ENCODE results near the gene MSL3B.

Gene MSL3B

DNA sequence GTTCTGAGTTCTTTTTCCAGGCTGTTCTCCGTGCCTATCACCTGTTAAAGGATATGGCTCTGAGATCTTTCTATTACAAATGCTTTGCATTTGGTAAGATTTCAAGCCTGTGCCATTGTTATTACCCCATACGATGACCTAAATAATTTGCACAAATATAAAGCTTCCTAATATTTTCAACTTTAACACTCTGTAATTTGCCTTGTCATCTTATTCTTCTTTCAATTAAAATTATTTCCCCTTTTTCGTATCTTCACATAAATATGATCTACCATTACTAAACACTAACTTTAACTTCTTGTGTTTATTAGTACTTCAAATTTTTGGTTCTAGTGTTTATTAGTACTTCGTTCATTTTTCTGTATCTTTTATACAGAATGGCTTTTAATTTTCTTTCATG is 3.2 kb upstream of the MSL3B start:
- Histone ChIP-seq H3K36me3 (replicated peaks in 1 of 2; ENCODE audit: control insufficient read depth in 2 of 2, insufficient read depth in 2 of 2, low read length in 2 of 2) (peaks cover 0 to 4% of the 10 kb centered on the region in 2 donors), H2AK5ac (ENCODE audit: low read depth, low read length) (no peak overlapping the region), H3K79me1 (ENCODE audit: low read depth, low read length) (peaks cover 1% of the 10 kb centered on the region), H3K27me3 (ENCODE audit: control insufficient read depth in 3 of 3, insufficient read depth in 3 of 3, low read depth in 1 of 3, low read length in 3 of 3) (peaks cover 0 to 18% (median 0%) of the 10 kb centered on the region in 3 experiments), H2AFZ (ENCODE audit: low read length) (no peak overlapping the region), H3K9me3 (replicated peaks in 1 of 2; ENCODE audit: control insufficient read depth in 2 of 2, insufficient read depth in 1 of 2, low read depth in 1 of 2, low read length in 2 of 2) (peaks cover 0 to 2% of the 10 kb centered on the region in 2 donors), H4K8ac (ENCODE audit: low read depth, low read length) (no peak overlapping the region), H2BK5ac (ENCODE audit: low read length) (no peak overlapping the region), H3K27ac (replicated peaks; ENCODE audit: low read length) (no peak overlapping the region), H2BK120ac (ENCODE audit: low read depth, low read length) (no peak overlapping the region), H2BK12ac (ENCODE audit: low read length) (no peak overlapping the region), H3K4ac (ENCODE audit: low read length) (no peak overlapping the region), H2BK15ac (ENCODE audit: low read length) (no peak overlapping the region), H3K9ac (ENCODE audit: low read depth, low read length, poor library complexity) (no peak overlapping the region), H4K91ac (ENCODE audit: low read depth, low read length, poor library complexity) (no peak overlapping the region), H3K18ac (ENCODE audit: low read length) (no peak overlapping the region), H3K4me1 (ENCODE audit: control insufficient read depth in 2 of 2, insufficient read depth in 1 of 2, low read depth in 1 of 2, low read length in 2 of 2) (no peaks in the 10 kb centered on the region), H3K4me2 (ENCODE audit: insufficient read depth, low read length, poor library complexity, severe bottlenecking) (no peak overlapping the region), H3K4me3 (ENCODE audit: low read length in 2 of 2) (no peak overlapping the region), H3K14ac (ENCODE audit: low read length) (no peak overlapping the region), H3K23ac (ENCODE audit: low read depth, low read length, poor library complexity) (no peak overlapping the region)
- DNase-seq (ENCODE audit: low spot score), result no peak
- WGBS, 2 donors (ENCODE audit: extremely low coverage in 2 of 2, insufficient read length in 2 of 2, insufficient replicate concordance in 1 of 2), result 100% methylated on average over 1 of the region's 4 CpGs

DNA sequence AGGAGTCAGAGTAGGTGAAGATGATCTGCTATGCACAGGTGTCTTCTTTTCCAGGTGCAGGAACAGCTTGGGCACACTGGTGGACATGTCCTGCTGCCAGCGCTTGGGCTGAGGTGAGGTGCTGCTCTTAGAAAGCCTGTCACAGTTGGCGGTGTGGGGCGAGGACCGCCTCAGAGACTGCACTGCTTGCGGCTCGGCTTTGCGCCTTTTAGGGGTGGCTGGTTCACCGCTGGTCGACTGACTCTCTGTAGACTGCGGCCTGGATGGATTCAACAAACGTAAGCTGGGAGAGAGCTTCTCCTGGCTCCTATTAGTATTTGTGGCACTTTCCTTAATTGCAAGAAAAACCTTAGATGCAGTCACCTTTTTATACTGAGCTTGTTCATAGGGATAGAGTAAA is 1.7 kb downstream of the MSL3B start:
- H2BK12ac ChIP-seq (ENCODE audit: low read length), result no peak overlapping the region
- no peak overlapping the region for H3K9ac ChIP-seq (ENCODE audit: low read depth, low read length, poor library complexity)
- no peak overlapping the region for H2BK120ac ChIP-seq (ENCODE audit: low read depth, low read length)
- no peak overlapping the region for H4K91ac ChIP-seq (ENCODE audit: low read depth, low read length, poor library complexity)
- peaks cover 0 to 10% of the 10 kb centered on the region in 2 donors for H3K36me3 ChIP-seq (replicated peaks in 1 of 2; ENCODE audit: control insufficient read depth in 2 of 2, insufficient read depth in 2 of 2, low read length in 2 of 2)
- H3K23ac ChIP-seq (ENCODE audit: low read depth, low read length, poor library complexity), result no peak overlapping the region
- peaks cover 0 to 6% (median 0%) of the 10 kb centered on the region in 3 experiments for H3K27me3 ChIP-seq (ENCODE audit: control insufficient read depth in 3 of 3, insufficient read depth in 3 of 3, low read depth in 1 of 3, low read length in 3 of 3)
- H3K4me3 ChIP-seq (ENCODE audit: low read length in 2 of 2), result no peak overlapping the region
- H3K9me3 ChIP-seq (replicated peaks in 1 of 2; ENCODE audit: control insufficient read depth in 2 of 2, insufficient read depth in 1 of 2, low read depth in 1 of 2, low read length in 2 of 2), result peaks cover 0 to 7% of the 10 kb centered on the region in 2 donors
- H3K4me1 ChIP-seq (ENCODE audit: control insufficient read depth in 2 of 2, insufficient read depth in 1 of 2, low read depth in 1 of 2, low read length in 2 of 2), result peaks cover 0 to 1% of the 10 kb centered on the region in 2 donors
- H4K8ac ChIP-seq (ENCODE audit: low read depth, low read length), result no peak overlapping the region
- H3K27ac ChIP-seq (replicated peaks; ENCODE audit: low read length), result no peak overlapping the region
- no peak overlapping the region for H2AFZ ChIP-seq (ENCODE audit: low read length)
- peak overlapping the region; percentile 56 for H3K14ac ChIP-seq (ENCODE audit: low read length)
- no peak overlapping the region for H2BK5ac ChIP-seq (ENCODE audit: low read length)
- H2BK15ac ChIP-seq (ENCODE audit: low read length), result no peak overlapping the region
- H3K4me2 ChIP-seq (ENCODE audit: insufficient read depth, low read length, poor library complexity, severe bottlenecking), result no peak overlapping the region
- H3K4ac ChIP-seq (ENCODE audit: low read length), result no peak overlapping the region
- H3K18ac ChIP-seq (ENCODE audit: low read length), result no peak overlapping the region
- no peak for DNase-seq (ENCODE audit: low spot score)
- H3K79me1 ChIP-seq (ENCODE audit: low read depth, low read length), result peaks cover 1% of the 10 kb centered on the region
- H2AK5ac ChIP-seq (ENCODE audit: low read depth, low read length), result no peak overlapping the region
- WGBS, 2 donors (ENCODE audit: extremely low coverage in 2 of 2, insufficient read length in 2 of 2, insufficient replicate concordance in 1 of 2), result no CpG with 5 or more reads among the region's 11 CpGs

DNA sequence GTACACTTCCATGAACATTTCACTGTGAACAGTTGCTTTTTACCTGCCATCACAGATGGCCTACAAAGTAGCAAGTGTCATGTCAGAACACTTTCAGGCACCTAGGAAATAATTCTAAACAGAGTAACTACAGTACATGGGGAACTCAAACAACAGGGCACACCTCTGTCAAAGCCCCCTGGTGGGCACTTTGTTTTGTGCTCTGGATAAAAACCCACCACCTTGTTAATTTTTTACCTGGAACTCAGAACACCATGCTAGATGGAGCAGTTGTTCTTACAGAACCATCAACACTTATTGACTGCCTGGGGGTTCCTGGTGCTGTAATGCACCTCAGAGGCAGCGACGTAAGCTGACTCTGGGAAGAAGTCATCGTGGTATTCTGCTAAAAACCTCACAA is 2.3 kb downstream of the MSL3B start:
- H2BK15ac ChIP-seq (ENCODE audit: low read length), result no peak overlapping the region
- H2BK12ac ChIP-seq (ENCODE audit: low read length), result no peak overlapping the region
- no peak overlapping the region for H2AK5ac ChIP-seq (ENCODE audit: low read depth, low read length)
- H2AFZ ChIP-seq (ENCODE audit: low read length), result no peak overlapping the region
- peaks cover 0 to 10% of the 10 kb centered on the region in 2 donors for H3K36me3 ChIP-seq (replicated peaks in 1 of 2; ENCODE audit: control insufficient read depth in 2 of 2, insufficient read depth in 2 of 2, low read length in 2 of 2)
- no peak overlapping the region for H3K23ac ChIP-seq (ENCODE audit: low read depth, low read length, poor library complexity)
- H3K27ac ChIP-seq (replicated peaks; ENCODE audit: low read length), result no peak overlapping the region
- peaks cover 0 to 6% (median 0%) of the 10 kb centered on the region in 3 experiments for H3K27me3 ChIP-seq (ENCODE audit: control insufficient read depth in 3 of 3, insufficient read depth in 3 of 3, low read depth in 1 of 3, low read length in 3 of 3)
- H3K4ac ChIP-seq (ENCODE audit: low read length), result no peak overlapping the region
- H3K79me1 ChIP-seq (ENCODE audit: low read depth, low read length), result peaks cover 1% of the 10 kb centered on the region
- peaks cover 0 to 1% of the 10 kb centered on the region in 2 donors for H3K4me1 ChIP-seq (ENCODE audit: control insufficient read depth in 2 of 2, insufficient read depth in 1 of 2, low read depth in 1 of 2, low read length in 2 of 2)
- H4K91ac ChIP-seq (ENCODE audit: low read depth, low read length, poor library complexity), result no peak overlapping the region
- no peak overlapping the region for H2BK120ac ChIP-seq (ENCODE audit: low read depth, low read length)
- no peak overlapping the region for H3K4me3 ChIP-seq (ENCODE audit: low read length in 2 of 2)
- H4K8ac ChIP-seq (ENCODE audit: low read depth, low read length), result no peak overlapping the region
- no peak overlapping the region for H3K14ac ChIP-seq (ENCODE audit: low read length)
- H2BK5ac ChIP-seq (ENCODE audit: low read length), result no peak overlapping the region
- H3K9me3 ChIP-seq (replicated peaks in 1 of 2; ENCODE audit: control insufficient read depth in 2 of 2, insufficient read depth in 1 of 2, low read depth in 1 of 2, low read length in 2 of 2), result peaks cover 0 to 7% of the 10 kb centered on the region in 2 donors
- H3K9ac ChIP-seq (ENCODE audit: low read depth, low read length, poor library complexity), result no peak overlapping the region
- WGBS, 2 donors (ENCODE audit: extremely low coverage in 2 of 2, insufficient read length in 2 of 2, insufficient replicate concordance in 1 of 2), result no CpG with 5 or more reads among the region's 3 CpGs
- H3K4me2 ChIP-seq (ENCODE audit: insufficient read depth, low read length, poor library complexity, severe bottlenecking), result no peak overlapping the region
- H3K18ac ChIP-seq (ENCODE audit: low read length), result no peak overlapping the region
- DNase-seq (ENCODE audit: low spot score), result no peak

DNA sequence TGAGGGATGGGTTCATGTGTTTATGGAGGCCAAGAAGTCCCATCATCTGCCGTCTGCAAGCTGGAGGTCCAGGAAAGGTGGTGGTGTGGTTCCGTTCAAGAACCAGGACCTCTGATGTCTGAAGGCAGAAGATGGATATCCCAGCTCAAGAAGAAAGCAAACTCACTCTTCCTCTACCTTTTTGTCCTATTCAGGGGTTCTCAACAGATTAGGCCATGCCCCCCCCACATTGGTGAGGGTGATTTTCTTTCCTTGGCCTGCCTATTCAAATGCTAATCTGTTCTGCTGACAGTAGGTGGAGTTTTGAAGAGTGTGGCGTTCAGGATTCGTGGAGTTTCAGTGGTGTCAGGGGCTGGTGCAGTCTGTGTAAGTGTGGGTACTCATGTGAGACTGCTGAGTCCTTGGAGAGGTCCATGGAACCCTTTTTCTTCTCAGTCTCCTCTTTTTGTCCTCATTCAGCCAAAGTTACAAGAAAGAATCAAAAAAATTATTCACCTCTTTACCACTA is 5.9 kb downstream of the MSL3B start:
- peaks cover 0 to 10% of the 10 kb centered on the region in 2 donors for H3K36me3 ChIP-seq (replicated peaks in 1 of 2; ENCODE audit: control insufficient read depth in 2 of 2, insufficient read depth in 2 of 2, low read length in 2 of 2)
- H3K4me3 ChIP-seq (ENCODE audit: low read length in 2 of 2), result no peak overlapping the region
- peaks cover 0 to 7% of the 10 kb centered on the region in 2 donors for H3K9me3 ChIP-seq (replicated peaks in 1 of 2; ENCODE audit: control insufficient read depth in 2 of 2, insufficient read depth in 1 of 2, low read depth in 1 of 2, low read length in 2 of 2)
- H3K27ac ChIP-seq (replicated peaks; ENCODE audit: low read length), result no peak overlapping the region
- H3K27me3 ChIP-seq (ENCODE audit: control insufficient read depth in 3 of 3, insufficient read depth in 3 of 3, low read depth in 1 of 3, low read length in 3 of 3), result no peaks in the 10 kb centered on the region
- H4K91ac ChIP-seq (ENCODE audit: low read depth, low read length, poor library complexity), result no peak overlapping the region
- H2BK120ac ChIP-seq (ENCODE audit: low read depth, low read length), result peak overlapping the region; percentile 72
- H3K4me2 ChIP-seq (ENCODE audit: insufficient read depth, low read length, poor library complexity, severe bottlenecking), result no peak overlapping the region
- H3K18ac ChIP-seq (ENCODE audit: low read length), result no peak overlapping the region
- no peak overlapping the region for H2AK5ac ChIP-seq (ENCODE audit: low read depth, low read length)
- no peak overlapping the region for H3K4ac ChIP-seq (ENCODE audit: low read length)
- no CpG with 5 or more reads among the region's 4 CpGs for WGBS, 2 donors (ENCODE audit: extremely low coverage in 2 of 2, insufficient read length in 2 of 2, insufficient replicate concordance in 1 of 2)
- no peak overlapping the region for H2BK12ac ChIP-seq (ENCODE audit: low read length)
- DNase-seq (ENCODE audit: low spot score), result no peak
- H4K8ac ChIP-seq (ENCODE audit: low read depth, low read length), result no peak overlapping the region
- no peak overlapping the region for H3K14ac ChIP-seq (ENCODE audit: low read length)
- H2BK15ac ChIP-seq (ENCODE audit: low read length), result no peak overlapping the region
- no peak overlapping the region for H3K23ac ChIP-seq (ENCODE audit: low read depth, low read length, poor library complexity)
- H3K79me1 ChIP-seq (ENCODE audit: low read depth, low read length), result no peaks in the 10 kb centered on the region
- peak overlapping the region; percentile 78 for H2AFZ ChIP-seq (ENCODE audit: low read length)
- no peak overlapping the region for H3K9ac ChIP-seq (ENCODE audit: low read depth, low read length, poor library complexity)
- H3K4me1 ChIP-seq (ENCODE audit: control insufficient read depth in 2 of 2, insufficient read depth in 1 of 2, low read depth in 1 of 2, low read length in 2 of 2), result peaks cover 0 to 1% of the 10 kb centered on the region in 2 donors
- H2BK5ac ChIP-seq (ENCODE audit: low read length), result no peak overlapping the region
